Loucy (cell line): ENCODE measurements around the gene F2RL3.

Experiments used
- CTCF ChIP-seq: fragments of 200-600 bp; sonication (generic); conservative IDR thresholded peaks from 2 replicates; pipeline ENCODE4 v1.5.1; 2014; ENCODE audit warnings: mild to moderate bottlenecking, antibody characterized with exemption, low read length
- EZH2phosphoT487 ChIP-seq: fragments of 200-600 bp; IDR thresholded peaks from 2 replicates; pipeline ENCODE4 v1.6.1; 2018; ENCODE audit warnings: antibody characterized with exemption, mild to moderate bottlenecking, moderate library complexity, borderline replicate concordance

GRCh38 chr19:16904599-16904998, 15.8 kb downstream of the F2RL3 start:
- TF ChIP-seq CTCF (no peak), EZH2phosphoT487 (no peak)
